Karpas-422 (cell line): Measurements from ENCODE around the gene ATP8A2. TPM values are rescaled to one million over a fixed set of nuclear protein-coding genes. Genes with fewer than 3 reads are reported as not detected.

ENCODE experiments used
- DNase-seq: peaks from one replicate; pipeline ENCODE4 v3.0.0-alpha.2; 2015
- H2AFZ ChIP-seq: fragments of 200-600 bp; sonication (generic); 2 replicates; pipeline ENCODE4 v1.6.1; 2014; ENCODE audit warnings: antibody characterized with exemption, low read length, mixed read lengths
- H3K27ac ChIP-seq: fragments of 200-600 bp; sonication (generic); 2 replicates; pipeline ENCODE4 v1.5.1; 2014; ENCODE audit warnings: mild to moderate bottlenecking, low read length, moderate library complexity
- H3K27me3 ChIP-seq: fragments of 200-600 bp; sonication (generic); 2 replicates; pipeline ENCODE4 v1.6.1; 2014; ENCODE audit warnings: low read length, mixed read lengths
- H3K36me3 ChIP-seq: fragments of 200-600 bp; sonication (generic); 2 replicates; pipeline ENCODE4 v1.6.1; 2014; ENCODE audit warnings: low read length, mixed read lengths; ENCODE audit not compliant: insufficient read depth
- H3K4me1 ChIP-seq: fragments of 200-600 bp; sonication (generic); 2 replicates; pipeline ENCODE4 v1.6.1; 2014; ENCODE audit warnings: mild to moderate bottlenecking, low read length, mixed read lengths
- H3K4me2 ChIP-seq: fragments of 200-600 bp; sonication (generic); 2 replicates; pipeline ENCODE4 v1.6.1; 2014; ENCODE audit warnings: low read length, low read depth, mild to moderate bottlenecking; ENCODE audit not compliant: poor library complexity, severe bottlenecking
- H3K4me3 ChIP-seq: fragments of 200-600 bp; sonication (generic); 2 replicates; pipeline ENCODE4 v1.5.1; 2014; ENCODE audit warnings: mild to moderate bottlenecking, antibody characterized with exemption, low read length, mixed read lengths
- H3K79me2 ChIP-seq: fragments of 200-600 bp; sonication (generic); 2 replicates; pipeline ENCODE4 v1.6.1; 2014; ENCODE audit warnings: mild to moderate bottlenecking, low read length, mixed read lengths
- H3K9ac ChIP-seq: fragments of 200-600 bp; sonication (generic); 2 replicates; pipeline ENCODE4 v1.6.0; 2014; ENCODE audit warnings: low read length
- H3K9me2 ChIP-seq: fragments of 200-600 bp; sonication (generic), shearing (Covaris generic); replicated peaks from 2 replicates; pipeline ENCODE4 v1.6.0; 2014; ENCODE audit warnings: mild to moderate bottlenecking, low read length, moderate library complexity; ENCODE audit not compliant: insufficient read depth
- H3K9me3 ChIP-seq: fragments of 300-700, 200-600 bp; sonication (generic); 2 replicates; pipeline ENCODE4 v1.6.1; 2014; ENCODE audit warnings: low read length, mixed read lengths
- H4K20me1 ChIP-seq: fragments of 200-600 bp; sonication (generic); 2 replicates; pipeline ENCODE4 v1.6.1; 2014; ENCODE audit warnings: mild to moderate bottlenecking, antibody characterized with exemption, low read length, low read depth; ENCODE audit not compliant: insufficient read depth
- total RNA-seq: library from RNA; depleted of rRNA; stranded (reverse); fragments of >200 nt; shearing (Covaris generic); gene quantifications from 2 replicates; pipeline ENCODE4 v1.2.3, GENCODE V29; 2014; ENCODE audit warnings: low replicate concordance

Gene ATP8A2
- total RNA-seq, 1 experiment from 2014 or later = not detected

DNA sequence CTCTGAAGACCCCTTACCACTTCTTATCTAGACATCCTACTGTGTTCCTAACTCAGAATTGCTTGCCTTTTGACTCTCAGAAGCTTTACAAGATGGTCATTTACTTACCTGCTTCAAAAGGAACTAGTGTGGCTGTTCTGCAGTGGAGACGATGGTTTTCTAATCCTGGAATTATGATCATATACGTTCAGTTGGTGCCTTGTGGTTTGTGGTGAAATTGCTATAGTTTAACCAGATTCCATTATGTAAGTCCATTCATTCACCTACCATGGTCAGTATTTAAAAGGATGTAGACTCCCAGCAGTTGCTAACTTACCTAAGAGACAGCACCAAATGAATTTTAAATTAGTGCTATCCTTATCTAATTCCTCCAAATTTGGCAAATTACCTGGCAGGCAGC, 469.2 kb downstream of the ATP8A2 start:
- Histone ChIP-seq H3K27ac (no peak overlapping the region), H3K79me2 (no peaks in the 10 kb centered on the region), H3K4me3 (no peak overlapping the region), H4K20me1 (no peaks in the 10 kb centered on the region), H2AFZ (no peak overlapping the region), H3K9me3 (no peaks in the 10 kb centered on the region), H3K9ac (no peak overlapping the region), H3K4me1 (no peaks in the 10 kb centered on the region), H3K36me3 (no peaks in the 10 kb centered on the region), H3K9me2 (no peaks in the 10 kb centered on the region), H3K4me2 (no peak overlapping the region), H3K27me3 (0 out of 2 replicates have a peak, but pooled peaks cover 2% of the 10 kb centered on the region)
- no peak for DNase-seq

DNA sequence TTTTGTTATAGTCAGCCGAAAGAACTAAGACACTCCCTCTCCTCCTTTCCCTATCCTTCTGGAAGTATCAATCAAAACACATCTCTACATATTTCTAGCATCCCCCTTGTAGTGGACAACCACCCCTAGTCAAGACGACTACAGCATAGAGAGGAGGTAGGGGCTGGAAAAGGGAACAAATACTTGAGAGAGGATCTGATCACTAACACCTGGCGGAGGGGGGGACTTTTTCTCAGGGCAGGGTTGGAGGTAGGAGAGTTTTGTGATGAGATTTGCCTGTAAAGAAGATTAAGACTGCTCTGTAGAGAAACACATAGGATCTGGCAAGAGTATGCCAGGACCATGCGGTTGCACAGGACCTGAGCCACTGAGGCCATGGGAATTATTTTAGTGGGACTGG, 471.9 kb downstream of the ATP8A2 start:
- no peaks in the 10 kb centered on the region for H3K9me3 ChIP-seq
- no peak overlapping the region for H3K9ac ChIP-seq
- H3K9me2 ChIP-seq = no peaks in the 10 kb centered on the region
- no peak overlapping the region for H3K27ac ChIP-seq
- H2AFZ ChIP-seq = no peak overlapping the region
- no peaks in the 10 kb centered on the region for H3K27me3 ChIP-seq
- no peaks in the 10 kb centered on the region for H3K36me3 ChIP-seq
- H3K79me2 ChIP-seq = no peaks in the 10 kb centered on the region
- DNase-seq = no peak
- no peak overlapping the region for H3K4me3 ChIP-seq
- H3K4me2 ChIP-seq = no peak overlapping the region
- no peaks in the 10 kb centered on the region for H3K4me1 ChIP-seq
- no peaks in the 10 kb centered on the region for H4K20me1 ChIP-seq

DNA sequence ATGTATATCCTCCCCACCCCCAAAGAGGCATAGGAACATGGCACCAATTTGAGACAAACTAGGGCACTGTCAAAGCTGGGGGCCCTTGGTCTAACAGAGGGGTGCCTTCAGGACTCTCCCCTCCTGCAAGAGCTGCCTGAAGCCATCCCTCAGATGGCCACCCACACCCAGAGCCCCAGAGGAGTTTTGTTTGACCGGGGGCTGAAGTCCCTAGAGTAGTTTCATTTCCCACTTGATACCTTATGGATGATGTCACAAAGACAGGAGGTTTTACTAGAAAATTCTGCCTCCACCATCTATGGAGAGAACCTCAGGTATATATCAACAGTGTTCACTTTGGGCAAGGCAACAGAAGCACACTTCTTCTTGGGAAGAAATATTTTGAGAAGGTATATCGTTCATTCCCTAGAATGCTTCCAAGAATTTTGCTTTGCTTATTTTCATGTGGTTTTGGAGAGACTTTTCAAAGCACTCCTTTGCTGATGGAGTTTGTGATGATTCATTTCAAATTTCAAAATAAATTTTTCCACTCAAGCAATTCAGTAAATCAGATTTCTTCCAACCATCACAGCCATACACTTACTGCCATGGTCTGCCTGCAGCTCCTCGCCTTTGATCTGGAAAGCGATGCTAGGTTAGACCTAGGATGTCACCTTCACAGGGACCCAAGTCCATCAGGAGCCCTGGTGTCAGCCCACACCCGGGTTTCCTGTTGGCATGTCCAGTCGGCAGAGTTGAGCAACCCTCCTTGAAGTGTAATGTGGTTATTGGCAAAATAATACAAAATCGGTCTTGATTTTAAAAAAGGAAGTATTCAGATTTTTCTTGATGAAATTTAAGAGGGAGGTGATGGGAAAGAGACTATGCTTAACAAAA, 473.0 kb downstream of the ATP8A2 start:
- Histone ChIP-seq H3K9ac (no peak overlapping the region), H3K27ac (no peak overlapping the region), H2AFZ (no peak overlapping the region), H4K20me1 (no peaks in the 10 kb centered on the region), H3K27me3 (no peaks in the 10 kb centered on the region), H3K36me3 (no peaks in the 10 kb centered on the region), H3K9me3 (no peaks in the 10 kb centered on the region), H3K79me2 (no peaks in the 10 kb centered on the region), H3K4me3 (no peak overlapping the region), H3K4me1 (no peaks in the 10 kb centered on the region), H3K9me2 (no peaks in the 10 kb centered on the region), H3K4me2 (no peak overlapping the region)
- no peak for DNase-seq

DNA sequence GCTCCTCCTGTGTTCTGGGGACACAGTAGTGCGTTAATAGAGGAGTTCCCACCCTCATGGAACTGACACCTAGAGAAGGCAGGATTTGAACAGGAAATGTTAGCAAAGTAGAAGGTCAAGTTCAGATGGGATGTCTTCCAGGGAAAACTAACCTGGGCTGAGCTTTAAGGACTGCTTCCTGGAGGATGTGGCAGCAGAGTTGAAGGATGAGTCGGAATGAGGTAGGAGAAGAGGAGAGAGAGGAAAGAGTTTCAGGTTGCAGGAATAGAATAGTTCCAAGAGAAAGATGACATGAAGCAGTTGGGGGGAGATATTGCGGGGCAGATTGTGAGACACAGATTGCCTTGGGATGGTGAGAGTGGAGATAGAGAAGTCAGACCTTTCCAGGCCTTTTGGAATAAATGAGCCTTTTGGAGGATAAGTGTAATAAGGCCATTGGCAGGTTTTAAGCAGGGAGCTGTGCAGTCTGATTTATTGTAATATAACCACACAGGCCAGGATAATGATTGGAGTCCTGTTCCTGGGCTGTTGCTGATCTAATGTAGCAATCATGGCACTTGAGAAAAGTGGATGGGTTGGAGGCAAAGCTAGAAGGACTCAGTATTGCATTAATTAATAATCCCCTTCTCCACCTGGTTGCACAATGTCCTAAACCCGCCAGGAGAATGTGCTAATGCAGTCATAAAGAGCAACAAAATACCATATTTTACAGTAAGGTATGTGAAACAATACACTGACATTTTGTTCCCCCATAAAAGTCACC, 474.6 kb downstream of the ATP8A2 start:
- Histone ChIP-seq H3K79me2 (no peaks in the 10 kb centered on the region), H4K20me1 (no peaks in the 10 kb centered on the region), H3K27ac (no peak overlapping the region), H3K9me2 (no peaks in the 10 kb centered on the region), H3K9me3 (no peaks in the 10 kb centered on the region), H3K4me2 (no peak overlapping the region), H3K9ac (no peak overlapping the region), H2AFZ (no peak overlapping the region), H3K36me3 (no peaks in the 10 kb centered on the region), H3K4me3 (no peak overlapping the region), H3K4me1 (no peaks in the 10 kb centered on the region), H3K27me3 (no peaks in the 10 kb centered on the region)
- no peak for DNase-seq

DNA sequence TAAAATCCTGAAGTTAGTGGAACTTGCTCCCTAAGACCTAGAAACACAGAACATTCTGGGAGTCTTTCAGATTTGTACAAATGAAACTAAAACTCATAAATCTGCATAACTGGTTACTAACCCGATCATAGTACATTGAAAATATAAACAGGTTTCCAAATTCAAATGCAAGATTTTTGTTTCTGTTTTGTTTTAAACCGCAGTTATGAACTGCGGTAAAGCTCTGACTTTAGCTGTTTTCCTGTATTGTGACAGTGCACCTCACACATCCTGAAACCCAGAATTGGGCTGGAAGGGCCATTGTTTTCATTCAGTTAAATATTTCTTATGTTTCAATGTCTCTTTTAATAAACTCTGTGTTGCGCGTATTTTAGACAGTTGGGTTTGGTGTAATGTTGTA, 475.4 kb downstream of the ATP8A2 start:
- Histone ChIP-seq H3K9me2 (no peaks in the 10 kb centered on the region), H3K4me1 (no peaks in the 10 kb centered on the region), H3K27me3 (no peaks in the 10 kb centered on the region), H3K4me2 (no peak overlapping the region), H3K27ac (no peak overlapping the region), H4K20me1 (no peaks in the 10 kb centered on the region), H3K4me3 (no peak overlapping the region), H3K36me3 (no peaks in the 10 kb centered on the region), H3K79me2 (no peaks in the 10 kb centered on the region), H3K9me3 (no peaks in the 10 kb centered on the region), H2AFZ (no peak overlapping the region), H3K9ac (no peak overlapping the region)
- no peak for DNase-seq

DNA sequence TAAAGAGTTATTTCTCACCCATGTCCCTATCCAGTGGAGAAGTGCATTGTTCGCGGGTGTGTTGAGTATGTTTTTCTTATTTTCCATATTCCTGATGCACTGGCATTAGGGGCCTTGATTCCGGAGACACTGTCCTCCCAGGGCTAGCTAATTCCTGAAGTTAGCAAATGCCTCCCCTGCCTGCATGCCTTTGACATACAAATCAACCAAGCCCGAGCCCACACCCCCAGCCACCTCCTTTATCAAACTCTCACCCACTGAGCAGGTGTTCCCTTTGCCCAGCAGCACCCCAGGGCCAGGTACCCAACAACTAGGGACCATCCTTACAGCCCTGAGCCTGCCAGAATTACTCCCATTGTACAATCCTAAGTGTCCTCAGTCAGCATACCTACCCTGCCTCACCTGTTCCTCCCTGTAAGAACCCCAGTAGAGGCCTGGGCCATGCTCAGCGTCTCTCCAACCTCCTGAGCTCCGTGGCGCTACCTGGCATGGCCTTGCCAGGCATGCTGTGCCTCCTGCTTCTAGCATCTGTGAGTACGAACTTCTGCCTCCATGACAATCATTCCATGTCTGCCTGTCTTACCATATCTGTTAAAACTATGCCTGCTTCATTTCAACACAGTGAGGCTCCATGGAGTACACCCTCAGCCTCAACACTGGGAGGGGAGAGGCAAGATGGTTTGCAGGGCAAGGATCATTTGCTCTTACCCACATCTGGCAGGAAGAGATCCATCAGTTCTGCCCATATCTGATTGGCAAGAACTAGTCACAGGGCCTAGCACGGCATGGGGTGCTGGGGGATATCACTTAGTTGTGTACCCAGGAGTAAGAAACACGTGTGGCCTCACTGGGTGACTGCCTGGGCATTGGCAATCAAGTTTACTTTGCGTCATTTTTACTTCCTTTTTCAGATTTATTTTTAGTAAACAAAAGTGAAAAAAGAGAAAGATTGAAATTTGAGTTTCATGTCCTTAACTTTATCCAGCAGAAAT, 476.2 kb downstream of the ATP8A2 start:
- Histone ChIP-seq H3K4me3 (no peak overlapping the region), H3K9me3 (no peaks in the 10 kb centered on the region), H3K9ac (no peak overlapping the region), H3K4me2 (no peak overlapping the region), H3K4me1 (no peaks in the 10 kb centered on the region), H3K36me3 (no peaks in the 10 kb centered on the region), H3K27me3 (no peaks in the 10 kb centered on the region), H3K79me2 (no peaks in the 10 kb centered on the region), H4K20me1 (no peaks in the 10 kb centered on the region), H2AFZ (no peak overlapping the region), H3K27ac (no peak overlapping the region), H3K9me2 (no peaks in the 10 kb centered on the region)
- DNase-seq = no peak

DNA sequence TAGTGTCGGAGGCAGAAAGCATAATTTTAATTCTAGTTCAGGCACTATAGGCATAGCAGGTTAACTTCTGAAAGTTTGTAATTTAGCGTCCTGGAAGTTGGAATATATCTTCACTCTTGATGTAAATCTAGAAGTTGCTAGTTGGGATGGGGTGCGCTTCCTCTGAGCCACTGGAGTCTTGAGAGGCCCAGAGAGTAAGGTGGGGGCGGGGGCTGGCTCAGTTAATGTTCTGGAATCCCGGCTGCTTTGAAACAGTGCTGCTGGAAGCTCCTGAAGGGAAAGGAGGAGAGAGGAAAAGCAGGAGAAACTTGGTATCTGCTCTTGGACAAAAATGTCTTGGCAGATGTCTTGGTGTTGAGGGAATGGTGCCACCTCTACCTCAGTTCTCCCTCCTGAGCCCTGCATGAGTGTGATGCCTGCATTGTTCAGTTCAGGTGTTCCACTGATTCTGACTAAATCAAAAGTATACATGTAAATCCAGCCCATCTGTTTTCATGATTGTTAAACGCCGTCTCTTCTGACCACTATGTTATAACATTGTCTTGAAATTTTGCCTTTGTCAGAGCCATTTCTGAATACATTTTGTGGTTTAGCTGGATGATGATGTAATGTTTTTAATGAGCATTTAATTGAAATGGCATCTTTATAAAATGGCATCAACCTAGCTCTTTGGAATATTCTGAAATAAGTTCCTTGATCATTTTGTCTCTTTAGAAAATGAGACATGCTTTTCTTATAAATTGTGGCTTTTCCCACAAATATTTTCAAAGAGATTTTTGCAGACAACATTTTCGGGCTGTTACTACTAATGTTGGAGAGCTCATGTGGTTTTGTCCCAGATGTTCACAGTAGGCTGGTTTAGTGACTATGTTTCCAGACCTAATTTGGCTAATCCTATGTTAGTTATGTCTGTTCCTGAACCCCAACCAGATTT, 477.3 kb downstream of the ATP8A2 start:
- no peak overlapping the region for H3K4me3 ChIP-seq
- no peaks in the 10 kb centered on the region for H4K20me1 ChIP-seq
- H2AFZ ChIP-seq = no peak overlapping the region
- H3K79me2 ChIP-seq = no peaks in the 10 kb centered on the region
- H3K4me2 ChIP-seq = no peak overlapping the region
- H3K4me1 ChIP-seq = no peaks in the 10 kb centered on the region
- no peaks in the 10 kb centered on the region for H3K9me3 ChIP-seq
- H3K36me3 ChIP-seq = no peaks in the 10 kb centered on the region
- no peaks in the 10 kb centered on the region for H3K27me3 ChIP-seq
- no peak overlapping the region for H3K27ac ChIP-seq
- no peak overlapping the region for H3K9ac ChIP-seq
- H3K9me2 ChIP-seq = no peaks in the 10 kb centered on the region
- no peak for DNase-seq
